Heart left ventricle (tissue), 16 donors: Measurements from ENCODE around the gene TJP3. TPM values are rescaled to one million over a fixed set of nuclear protein-coding genes. Genes with fewer than 3 reads are reported as not detected.

ENCODE experiments used
- ATAC-seq, 4 donors: fragments of 200-7000 bp; cut with Tn5 transposase; one replicate each; pipeline ENCODE4 v1.9.1; 2020 to 2022; ENCODE audit warnings: moderate library complexity in 4 of 4, mild to moderate bottlenecking in 3 of 4, moderate number of reproducible peaks in 1 of 4
- DNase-seq, 5 donors: peaks; one replicate each; pipeline ENCODE4 v3.0.0-alpha.2; 2020
- H3K27ac ChIP-seq, 12 donors: fragments of 200-600 bp; sonication (generic) in 4 of 12; one replicate each; pipeline versions ENCODE4 v1.5.0 to v1.8.0; 2016 to 2022; ENCODE audit warnings: mild to moderate bottlenecking in 2 of 12
- H3K27me3 ChIP-seq, 9 donors: fragments of 200-600 bp; sonication (generic) in 2 of 9; one replicate each; pipeline versions ENCODE4 v1.5.1 to v1.8.0; 2016 to 2022; ENCODE audit warnings: mild to moderate bottlenecking in 3 of 9
- H3K36me3 ChIP-seq, 9 donors: fragments of 200-600 bp; sonication (generic) in 2 of 9; one replicate each; pipeline versions ENCODE4 v1.5.0 to v1.8.0; 2018 to 2022; ENCODE audit warnings: mild to moderate bottlenecking in 2 of 9
- H3K4me1 ChIP-seq, 12 donors: fragments of 200-600 bp; sonication (generic) in 4 of 12; one replicate each; pipeline versions ENCODE4 v1.5.0 to v1.8.0; 2016 to 2022; ENCODE audit warnings: mild to moderate bottlenecking in 3 of 12
- H3K4me3 ChIP-seq, 12 donors: fragments of 200-600 bp; sonication (generic) in 4 of 12; one replicate each; pipeline versions ENCODE4 v1.5.0 to v1.8.0; 2017 to 2022; ENCODE audit warnings: mild to moderate bottlenecking in 9 of 12, moderate library complexity in 4 of 12
- H3K9me3 ChIP-seq, 12 donors: fragments of 200-600 bp; sonication (generic) in 4 of 12; one replicate each; pipeline versions ENCODE4 v1.5.0 to v1.8.0; 2016 to 2022; ENCODE audit warnings: mild to moderate bottlenecking in 1 of 12
- CTCF ChIP-seq, 12 donors: fragments of 200-600 bp; sonication (generic) in 4 of 12; IDR thresholded peaks; one replicate each; pipeline versions ENCODE4 v1.5.0 to v1.8.0; 2018 to 2022; ENCODE audit warnings: antibody characterized with exemption in 12 of 12, mild to moderate bottlenecking in 5 of 12
- POLR2A ChIP-seq, 2 donors: fragments of 450-650 bp; IDR thresholded peaks; one replicate each; pipeline ENCODE4 v1.6.1; 2017; ENCODE audit warnings: antibody characterized with exemption in 2 of 2, mild to moderate bottlenecking in 2 of 2, moderate library complexity in 2 of 2
- WGBS, 4 donors: extraction: QIAGEN DNeasy Blood & Tissue Kit in 2 of 4; methylation state at CpG; one replicate each; pipeline versions ENCODE4 v1.1.5 to v1.1.7; 2013 to 2018; 5-methylcytosine and 5-hydroxymethylcytosine counted together
- intact Hi-C, 10 donors: fragments of 100-400 bp; cut with DNase I; formaldehyde crosslinking; loops; one replicate each; pipeline versions ENCODE4 v1.11.1 to v1.14.2; 2022
- polyA plus RNA-seq, 2 donors: library from polyadenylated mRNA; stranded (reverse); fragments of 200-250 nt; gene quantifications; one replicate each; pipeline ENCODE4 v1.2.3, GENCODE V29; 2013
- total RNA-seq, 9 donors: library from RNA; depleted of rRNA in 2 of 9; stranded (reverse); fragments of >200 nt in 2 of 9; fragmentation: NEBNext Ultra II Directional in 3 of 9; extraction: Animal tissue kit (Norgen Biotek cat#: 25700) in 3 of 9; gene quantifications; one replicate each; pipeline versions ENCODE4 v1.1.0 to v1.2.4, GENCODE V29; 2016 to 2023
- donor health status: ischemic (EF 13 %, LVEDD 7.1; RV severe dilation, severe dysfunction).
- donor health status: healthy with polysubstance abuse.
- donor health status: DM: no; HTN: yes; CAD: no.
- donor health status: DM: no; HTN: no; CAD: no.
- donor health status: ischemic (EF 25% LVEDD 6.9; RV normal size, moderate dysfunction).
- donor health status: ischemic (EF 25% LVEDD 5.7; RV mildly dilated, moderate dysfunction).
- donor health status: healthy.
- donor health status: DM: yes; HTN: yes; CAD: no.
- donor health status: ischemic (EF 35%, LVEDD 5.7; RV mildly dilated, moderate dysfunction).
- donor health status: nonischemic (EF 11% LVEDD 7.7; RV severe dilation, severe dysfunction).
- donor health status: DM: yes; HTN: yes; CAD: no.
- donor health status: PGD.
- donor health status: ischemic (EF 29% LVEDD 5.4; RV normal size, mild dysfunction).
- donor health status: nonischemic (EF 23%, LVEDD 6.1; RV moderate dilation, normal function).

TJP3 gene
- total and polyA plus RNA-seq, 11 donors, result 0.06 to 0.48 (median 0.41) TPM; not detected in 8

- peaks cover 6 to 19% (median 9%) of the 10 kb centered on the region in 9 donors for H3K27me3 ChIP-seq
- WGBS, 4 donors, result 67 to 75% (median 71%) methylated on average over 6 of the region's 6 CpGs
- H3K4me1 ChIP-seq, result peaks cover 0 to 13% (median 0%) of the 10 kb centered on the region in 12 donors
- intact Hi-C loops, result no loop called here
- TF ChIP-seq POLR2A (IDR thresholded peaks at IDR 0.05) (no peak), CTCF (IDR thresholded peaks at IDR 0.05) (no peak)
- H3K27ac ChIP-seq, result no peak overlapping the region
- DNase-seq (no peak), ATAC-seq (no peak)
- H3K4me3 ChIP-seq, result no peak overlapping the region
- H3K36me3 ChIP-seq, result no peaks in the 10 kb centered on the region
- no peaks in the 10 kb centered on the region for H3K9me3 ChIP-seq
Observed at GRCh38 chr19:3790209-3790734, 82.1 kb downstream of the TJP3 start.

- no peak for ATAC-seq
- no peak overlapping the region for H3K27ac ChIP-seq
- intact Hi-C loops, result no loop called here
- H3K9me3 ChIP-seq, result peaks cover 0 to 2% (median 0%) of the 10 kb centered on the region in 12 donors
- H3K36me3 ChIP-seq, result no peaks in the 10 kb centered on the region
- H3K4me1 ChIP-seq, result peaks cover 0 to 6% (median 0%) of the 10 kb centered on the region in 12 donors
- no peak for DNase-seq
- peaks cover 0 to 12% (median 2%) of the 10 kb centered on the region in 9 donors for H3K27me3 ChIP-seq
- no peak for TF ChIP-seq CTCF (IDR thresholded peaks at IDR 0.05)
- TF ChIP-seq POLR2A (IDR thresholded peaks at IDR 0.05), result no peak
- no peak overlapping the region for H3K4me3 ChIP-seq
- 71 to 83% (median 76%) methylated on average over 7 of the region's 7 CpGs for WGBS, 4 donors
Observed at GRCh38 chr19:3790941-3791340, 82.8 kb downstream of the TJP3 start.

GRCh38 chr19:3792114-3792513, 83.9 kb downstream of the TJP3 start:
- H3K4me3 ChIP-seq, result no peak overlapping the region
- 64 to 78% (median 71%) methylated on average over 3 of the region's 3 CpGs for WGBS, 4 donors
- TF ChIP-seq POLR2A (IDR thresholded peaks at IDR 0.05) (no peak), CTCF (IDR thresholded peaks at IDR 0.05) (no peak)
- DNase-seq (no peak), ATAC-seq (no peak)
- peaks cover 0 to 5% (median 0%) of the 10 kb centered on the region in 9 donors for H3K27me3 ChIP-seq
- H3K9me3 ChIP-seq, result peaks cover 0 to 13% (median 8%) of the 10 kb centered on the region in 12 donors
- no peaks in the 10 kb centered on the region for H3K4me1 ChIP-seq
- H3K36me3 ChIP-seq, result no peaks in the 10 kb centered on the region
- no peak overlapping the region for H3K27ac ChIP-seq
- intact Hi-C loops, result no loop called here

GRCh38 chr19:3793799-3794198, 85.6 kb downstream of the TJP3 start:
- H3K4me1 ChIP-seq, result no peaks in the 10 kb centered on the region
- DNase-seq (no peak), ATAC-seq (no peak)
- H3K9me3 ChIP-seq, result peaks cover 0 to 14% (median 8%) of the 10 kb centered on the region in 12 donors
- WGBS, 4 donors, result 87 to 97% (median 95%) methylated on average over 3 of the region's 3 CpGs
- intact Hi-C loops, result no loop called here
- H3K27me3 ChIP-seq, result peaks cover 0 to 9% (median 0%) of the 10 kb centered on the region in 9 donors
- H3K27ac ChIP-seq, result no peak overlapping the region
- no peaks in the 10 kb centered on the region for H3K36me3 ChIP-seq
- TF ChIP-seq POLR2A (IDR thresholded peaks at IDR 0.05) (no peak), CTCF (IDR thresholded peaks at IDR 0.05) (no peak)
- no peak overlapping the region for H3K4me3 ChIP-seq
